Thyroid gland (tissue), 4 donors: ENCODE measurements around the gene LIPN. TPM values are rescaled to one million over a fixed set of nuclear protein-coding genes. Genes with fewer than 3 reads are reported as not detected.
"Not testable (repeated sequence)": the region's sequence is repeated elsewhere in the genome, so short reads cannot be mapped to it uniquely, and the experiment has no call there.

ENCODE experiments used
- DNase-seq, 2 donors: peaks; one replicate each; pipeline ENCODE4 v3.0.0-alpha.2; 2019
- H3K27ac ChIP-seq, 3 donors: fragments of 200-600 bp; sonication (generic); 1 replicate in 2 of 3; 2 replicates in 1 of 3; pipeline ENCODE4 v1.5.1; 2016 to 2019; ENCODE audit warnings: mild to moderate bottlenecking in 1 of 3, moderate library complexity in 1 of 3
- H3K27me3 ChIP-seq: fragments of 200-600 bp; sonication (generic); one replicate; pipeline ENCODE4 v1.5.1; 2019
- H3K36me3 ChIP-seq, 2 donors: fragments of 200-600 bp; sonication (generic); one replicate each; pipeline ENCODE4 v1.5.1; 2016 to 2019
- H3K4me1 ChIP-seq, 2 donors: fragments of 200-600 bp; sonication (generic); one replicate each; pipeline ENCODE4 v1.5.1; 2017 to 2019
- H3K4me3 ChIP-seq, 3 donors: fragments of 200-600 bp; sonication (generic); replicated peaks in 1 of 3; 1 replicate in 2 of 3; 2 replicates in 1 of 3; pipeline ENCODE4 v1.5.1; 2016; ENCODE audit warnings: mild to moderate bottlenecking in 1 of 3
- H3K9me3 ChIP-seq: fragments of 200-600 bp; sonication (generic); one replicate; pipeline ENCODE4 v1.5.1; 2017
- POLR2A ChIP-seq, 2 donors: fragments of 450-650 bp; IDR thresholded peaks; one replicate each; pipeline ENCODE4 v1.6.1; 2017; ENCODE audit warnings: antibody characterized with exemption in 2 of 2, mild to moderate bottlenecking in 2 of 2, moderate library complexity in 1 of 2
- WGBS, 2 donors: methylation state at CpG; one replicate each; pipeline ENCODE4 v1.1.5; 2017; 5-methylcytosine and 5-hydroxymethylcytosine counted together
- intact Hi-C: fragments of 100-400 bp; cut with DNase I; formaldehyde crosslinking; loops from one replicate; pipeline ENCODE4 v1.15.1; 2023
- total RNA-seq, 4 donors: library from RNA; depleted of rRNA; stranded (reverse); fragments of >200 nt; gene quantifications; one replicate each; pipeline ENCODE4 v1.2.3, GENCODE V29; 2016
- TF ChIP-seq, protein P1 (sequence below), 6 experiments: fragments of 200-600 bp in 3 of 6; fragments of 450-650 bp in 3 of 6; sonication (generic) in 3 of 6; IDR thresholded peaks; one replicate each; pipeline ENCODE4 v1.5.1; 2016 to 2019; ENCODE audit warnings: antibody characterized with exemption in 6 of 6, mild to moderate bottlenecking in 2 of 6, inconsistent platforms in 1 of 6, moderate library complexity in 1 of 6

Gene LIPN
- total RNA-seq, 4 donors from 2014 or later, result not detected

DNA sequence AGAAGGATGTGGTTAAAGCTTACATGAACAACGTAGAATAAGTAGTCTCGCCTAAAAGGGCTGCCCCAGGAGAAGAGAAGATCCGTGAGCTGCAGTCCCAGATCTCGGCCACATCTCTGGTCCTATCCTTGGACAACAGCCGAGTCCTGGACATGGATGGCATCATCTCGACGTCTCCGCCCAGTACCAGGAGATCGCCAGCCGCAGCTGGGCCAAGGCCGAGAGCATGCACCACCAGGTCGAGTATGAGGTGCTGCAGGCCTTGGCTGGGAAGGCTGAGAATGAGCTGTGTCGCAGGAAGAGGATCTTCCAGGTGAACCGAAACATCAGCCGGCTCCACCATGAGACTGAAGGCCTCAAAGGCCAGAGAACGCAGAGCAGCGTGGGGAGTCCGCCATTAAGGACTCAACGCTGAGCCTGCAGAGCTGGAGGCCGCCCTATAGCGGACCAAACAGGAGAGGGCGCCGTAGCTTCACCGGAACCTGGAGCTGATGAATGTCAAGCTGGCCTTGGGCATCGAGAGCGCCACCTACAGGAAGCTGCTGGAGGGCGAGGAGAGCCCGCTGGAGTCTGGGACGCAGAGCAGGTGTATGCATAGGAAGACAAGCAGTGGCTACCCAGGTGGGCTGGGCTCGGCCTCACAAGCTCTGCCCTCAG is 31.6 kb upstream of the LIPN start:
- Histone ChIP-seq H3K36me3 (no peaks in the 10 kb centered on the region), H3K9me3 (no peaks in the 10 kb centered on the region), H3K4me3 (no peak overlapping the region), H3K27ac (no peak overlapping the region), H3K27me3 (no peaks in the 10 kb centered on the region), H3K4me1 (peaks cover 3 to 5% of the 10 kb centered on the region in 2 donors)
- WGBS, 2 donors, result 69 to 75% methylated on average over 29 of the region's 30 CpGs
- TF ChIP-seq, protein P1, sequence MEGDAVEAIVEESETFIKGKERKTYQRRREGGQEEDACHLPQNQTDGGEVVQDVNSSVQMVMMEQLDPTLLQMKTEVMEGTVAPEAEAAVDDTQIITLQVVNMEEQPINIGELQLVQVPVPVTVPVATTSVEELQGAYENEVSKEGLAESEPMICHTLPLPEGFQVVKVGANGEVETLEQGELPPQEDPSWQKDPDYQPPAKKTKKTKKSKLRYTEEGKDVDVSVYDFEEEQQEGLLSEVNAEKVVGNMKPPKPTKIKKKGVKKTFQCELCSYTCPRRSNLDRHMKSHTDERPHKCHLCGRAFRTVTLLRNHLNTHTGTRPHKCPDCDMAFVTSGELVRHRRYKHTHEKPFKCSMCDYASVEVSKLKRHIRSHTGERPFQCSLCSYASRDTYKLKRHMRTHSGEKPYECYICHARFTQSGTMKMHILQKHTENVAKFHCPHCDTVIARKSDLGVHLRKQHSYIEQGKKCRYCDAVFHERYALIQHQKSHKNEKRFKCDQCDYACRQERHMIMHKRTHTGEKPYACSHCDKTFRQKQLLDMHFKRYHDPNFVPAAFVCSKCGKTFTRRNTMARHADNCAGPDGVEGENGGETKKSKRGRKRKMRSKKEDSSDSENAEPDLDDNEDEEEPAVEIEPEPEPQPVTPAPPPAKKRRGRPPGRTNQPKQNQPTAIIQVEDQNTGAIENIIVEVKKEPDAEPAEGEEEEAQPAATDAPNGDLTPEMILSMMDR (IDR thresholded peaks at IDR 0.05), result peak in 1 of 6 experiments; percentile 16
- no peak for TF ChIP-seq POLR2A (IDR thresholded peaks at IDR 0.05)
- intact Hi-C loops, result no loop called here
- DNase-seq, result peak in 1 of 2 donors; percentile 9

DNA sequence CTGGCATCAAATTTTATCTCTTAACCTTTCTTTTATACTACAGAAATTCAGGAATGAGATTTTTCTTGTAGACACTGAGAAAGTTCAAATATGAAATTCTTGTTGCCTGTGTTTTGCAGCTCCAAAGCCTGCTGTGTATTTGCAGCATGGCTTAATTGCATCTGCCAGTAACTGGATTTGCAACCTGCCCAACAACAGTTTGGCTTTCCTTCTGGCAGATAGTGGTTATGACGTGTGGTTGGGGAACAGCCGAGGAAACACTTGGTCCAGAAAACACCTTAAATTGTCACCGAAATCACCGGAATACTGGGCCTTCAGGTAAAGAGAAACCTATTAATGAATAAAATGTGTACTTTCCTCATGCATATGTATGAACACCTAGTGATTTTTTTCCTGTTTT is 29.0 kb upstream of the LIPN start:
- 78 to 90% methylated on average over 4 of the region's 4 CpGs for WGBS, 2 donors
- no peak overlapping the region for H3K27ac ChIP-seq
- no peaks in the 10 kb centered on the region for H3K9me3 ChIP-seq
- peaks cover 3 to 5% of the 10 kb centered on the region in 2 donors for H3K4me1 ChIP-seq
- DNase-seq, result no peak
- intact Hi-C loops, result no loop called here
- H3K36me3 ChIP-seq, result no peaks in the 10 kb centered on the region
- H3K27me3 ChIP-seq, result no peaks in the 10 kb centered on the region
- H3K4me3 ChIP-seq, result no peak overlapping the region
- TF ChIP-seq POLR2A (IDR thresholded peaks at IDR 0.05), result no peak
- TF ChIP-seq, protein P1 (IDR thresholded peaks at IDR 0.05), result no peak

DNA sequence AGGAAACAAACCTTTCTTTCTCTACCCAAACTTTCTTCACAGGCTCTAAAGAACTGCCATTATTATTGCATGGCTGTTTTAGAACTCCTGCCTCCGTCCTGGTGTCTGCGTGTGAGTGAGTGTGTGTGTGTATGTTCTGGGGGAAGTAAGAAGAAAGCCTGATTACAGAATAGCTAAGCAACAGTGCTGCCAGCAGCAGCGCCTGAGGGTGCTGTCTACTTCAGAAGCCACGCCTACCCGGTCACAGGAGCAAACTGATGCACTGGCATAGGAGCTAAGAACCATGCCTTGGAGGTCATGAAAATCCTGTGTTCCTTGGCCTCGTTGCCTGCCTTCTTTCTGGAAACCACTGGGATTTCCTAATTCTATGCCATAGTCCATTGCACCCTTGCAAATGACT is 28.5 kb upstream of the LIPN start:
- no peak overlapping the region for H3K4me3 ChIP-seq
- H3K9me3 ChIP-seq, result no peaks in the 10 kb centered on the region
- TF ChIP-seq POLR2A (IDR thresholded peaks at IDR 0.05), result no peak
- TF ChIP-seq, protein P1 (IDR thresholded peaks at IDR 0.05), result no peak
- H3K27me3 ChIP-seq, result no peaks in the 10 kb centered on the region
- peak in 1 of 2 donors; percentile 33 for DNase-seq
- peaks cover 3 to 5% of the 10 kb centered on the region in 2 donors for H3K4me1 ChIP-seq
- H3K36me3 ChIP-seq, result no peaks in the 10 kb centered on the region
- 79 to 83% methylated on average over 6 of the region's 6 CpGs for WGBS, 2 donors
- H3K27ac ChIP-seq, result no peak overlapping the region
- intact Hi-C loops, result no loop called here

DNA sequence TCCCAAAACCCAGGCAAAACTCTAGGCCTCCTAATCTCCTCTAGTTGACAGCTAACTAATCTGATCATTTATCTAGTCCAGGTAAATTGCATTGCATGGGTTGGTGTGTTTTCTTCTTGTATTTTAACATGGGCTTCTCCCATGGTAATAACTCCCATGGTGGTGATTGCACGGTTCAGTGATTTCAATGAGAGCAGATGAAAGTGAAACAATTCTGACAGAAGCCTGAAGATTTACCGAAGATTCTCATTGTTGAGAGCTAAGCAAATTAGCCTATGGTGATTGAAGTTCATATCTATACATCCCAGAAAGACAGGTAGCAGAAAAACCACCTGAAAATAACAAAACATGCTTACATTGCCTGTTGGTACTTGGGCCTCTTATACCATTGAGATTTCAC is 26.6 kb upstream of the LIPN start:
- intact Hi-C loops, result no loop called here
- Histone ChIP-seq H3K36me3 (no peaks in the 10 kb centered on the region), H3K4me3 (no peak overlapping the region), H3K9me3 (no peaks in the 10 kb centered on the region), H3K27ac (no peak overlapping the region), H3K4me1 (peaks cover 3 to 5% of the 10 kb centered on the region in 2 donors), H3K27me3 (no peaks in the 10 kb centered on the region)
- no peak for DNase-seq
- 58 to 74% methylated on average over 2 of the region's 2 CpGs for WGBS, 2 donors
- TF ChIP-seq, protein P1 (IDR thresholded peaks at IDR 0.05), result no peak
- TF ChIP-seq POLR2A (IDR thresholded peaks at IDR 0.05), result no peak

DNA sequence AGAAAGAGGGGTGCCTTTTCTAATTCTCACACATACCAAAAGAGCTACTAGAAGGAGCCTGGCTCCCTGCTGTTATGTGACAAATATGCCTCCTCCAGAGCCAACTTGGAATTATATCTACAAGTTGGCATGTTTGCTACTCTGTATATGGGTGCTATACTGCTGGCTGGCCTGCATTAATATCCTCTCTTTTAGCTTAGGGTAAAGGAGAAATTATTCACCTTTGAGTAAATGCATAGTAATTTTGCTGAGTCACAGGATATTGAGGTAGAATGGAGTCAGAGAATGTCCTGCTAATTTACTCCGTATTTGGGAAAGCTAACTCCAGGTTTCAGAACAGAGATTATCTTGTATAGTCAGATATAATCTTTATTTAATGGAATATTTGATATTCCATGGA is 24.2 kb upstream of the LIPN start:
- Histone ChIP-seq H3K4me1 (peaks cover 0 to 3% of the 10 kb centered on the region in 2 donors), H3K4me3 (no peak overlapping the region), H3K27me3 (no peaks in the 10 kb centered on the region), H3K27ac (no peak overlapping the region), H3K36me3 (no peaks in the 10 kb centered on the region), H3K9me3 (no peaks in the 10 kb centered on the region)
- TF ChIP-seq, protein P1 (IDR thresholded peaks at IDR 0.05), result no peak
- no peak for TF ChIP-seq POLR2A (IDR thresholded peaks at IDR 0.05)
- WGBS, 2 donors, result 73 to 80% methylated on average over 1 of the region's 1 CpG
- no peak for DNase-seq
- intact Hi-C loops, result no loop called here

DNA sequence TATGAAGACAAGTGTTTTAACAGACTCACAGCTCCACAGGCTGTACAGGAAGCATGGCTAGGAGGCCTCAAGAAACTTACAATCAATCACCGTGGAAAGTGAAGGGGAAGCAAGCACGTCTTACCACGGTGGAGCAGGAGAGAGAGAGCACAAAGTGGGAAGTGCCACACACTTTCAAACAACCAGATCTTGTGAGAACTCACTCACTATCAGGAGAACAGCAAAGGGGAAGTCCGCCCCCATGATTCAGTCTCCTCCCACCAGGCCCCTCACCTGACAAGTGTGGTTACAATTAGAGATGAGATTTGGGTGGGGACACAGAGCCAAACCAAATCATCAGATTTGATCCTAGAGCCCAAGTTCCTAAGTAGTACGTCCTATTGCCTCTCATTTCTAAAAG is 17.9 kb upstream of the LIPN start:
- H3K27ac ChIP-seq, intact Hi-C loops, H3K9me3 ChIP-seq, H3K4me1 ChIP-seq, H3K36me3 ChIP-seq, H3K4me3 ChIP-seq, H3K27me3 ChIP-seq, DNase-seq: not testable (repeated sequence)
- WGBS, 2 donors, result 58 to 61% methylated on average over 5 of the region's 5 CpGs
